Measurements from ENCODE around the gene SRRM2. TPM values are rescaled to one million over a fixed set of nuclear protein-coding genes. Genes with fewer than 3 reads are reported as not detected.
A peak's percentile ranks its signal among the peaks of the same experiment; 100 is the strongest.

The SRRM2 gene
- total and polyA plus RNA-seq, 2 donors: 115 to 481 TPM

GRCh38 chr16:2776500-2777139, 24.2 kb downstream of the SRRM2 start:
- no peaks in the 10 kb centered on the region for H3K36me3 ChIP-seq (ENCODE audit: insufficient read depth)
- under 1% methylated on average over 72 of the region's 72 CpGs for WGBS
- no peak for DNase-seq (ENCODE audit: extremely low spot score)
- no peaks in the 10 kb centered on the region for H3K4me1 ChIP-seq (ENCODE audit: insufficient read depth)
- H3K27ac ChIP-seq (ENCODE audit: low read depth): peak overlapping the region; percentile 69
- H3K4me3 ChIP-seq (ENCODE audit: low read depth, low read length): peak overlapping the region; percentile 93

GRCh38 chr16:2777231-2777902, 24.9 kb downstream of the SRRM2 start, which contains the start of gene ELOB:
ELOB (minus strand) TSS chr16:2777280; CDS start chr16:2777239, 41 bp downstream.
- under 1% methylated on average over 70 of the region's 70 CpGs for WGBS
- H3K4me1 ChIP-seq (ENCODE audit: insufficient read depth): no peaks in the 10 kb centered on the region

GRCh38 chr16:2777903-2778629, 25.6 kb downstream of the SRRM2 start:
- 11% methylated on average over 27 of the region's 27 CpGs for WGBS
- H3K4me1 ChIP-seq (ENCODE audit: insufficient read depth): no peaks in the 10 kb centered on the region
- peak overlapping the region; percentile 93 for H3K4me3 ChIP-seq (ENCODE audit: low read depth, low read length)
- H3K36me3 ChIP-seq (ENCODE audit: insufficient read depth): no peaks in the 10 kb centered on the region
- DNase-seq (ENCODE audit: extremely low spot score): no peak
- H3K27ac ChIP-seq (ENCODE audit: low read depth): peak overlapping the region; percentile 100

More at GRCh38 chr16:2777231-2777902, 24.9 kb downstream of the SRRM2 start, which contains the start of gene ELOB:
- Histone ChIP-seq H3K4me3 (ENCODE audit: low read depth, low read length) (peak within 1 kb of the TSS; percentile 93), H3K36me3 (ENCODE audit: insufficient read depth) (no peaks in the 10 kb centered on the region), H3K27ac (ENCODE audit: low read depth) (peak within 1 kb of the TSS; percentile 100)
- peak; percentile 64 for DNase-seq (ENCODE audit: extremely low spot score)

- no peaks in the 10 kb centered on the region for H3K4me1 ChIP-seq (ENCODE audit: insufficient read depth)
- WGBS: 97% methylated on average over 12 of the region's 12 CpGs
- H3K36me3 ChIP-seq (ENCODE audit: insufficient read depth): no peaks in the 10 kb centered on the region
- DNase-seq (ENCODE audit: extremely low spot score): no peak
- no peak overlapping the region for H3K27ac ChIP-seq (ENCODE audit: low read depth)
- H3K4me3 ChIP-seq (ENCODE audit: low read depth, low read length): no peak overlapping the region
Measured at GRCh38 chr16:2778630-2778958, 26.2 kb downstream of the SRRM2 start.

GRCh38 chr16:2779151-2779920, 26.9 kb downstream of the SRRM2 start:
- no peak overlapping the region for H3K27ac ChIP-seq (ENCODE audit: low read depth)
- WGBS: 87% methylated on average over 23 of the region's 23 CpGs

GRCh38 chr16:2779978-2780898, 27.8 kb downstream of the SRRM2 start:
- DNase-seq (ENCODE audit: extremely low spot score): no peak
- Histone ChIP-seq H3K4me1 (ENCODE audit: insufficient read depth) (no peaks in the 10 kb centered on the region), H3K4me3 (ENCODE audit: low read depth, low read length) (no peak overlapping the region), H3K27ac (ENCODE audit: low read depth) (no peak overlapping the region), H3K36me3 (ENCODE audit: insufficient read depth) (no peaks in the 10 kb centered on the region)
- WGBS: 66% methylated on average over 17 of the region's 17 CpGs

More at GRCh38 chr16:2779151-2779920, 26.9 kb downstream of the SRRM2 start:
- Histone ChIP-seq H3K4me1 (ENCODE audit: insufficient read depth) (no peaks in the 10 kb centered on the region), H3K36me3 (ENCODE audit: insufficient read depth) (no peaks in the 10 kb centered on the region), H3K4me3 (ENCODE audit: low read depth, low read length) (no peak overlapping the region)
- no peak for DNase-seq (ENCODE audit: extremely low spot score)

GRCh38 chr16:2782583-2783351, 30.3 kb downstream of the SRRM2 start:
- Histone ChIP-seq H3K36me3 (ENCODE audit: insufficient read depth) (no peaks in the 10 kb centered on the region), H3K27ac (ENCODE audit: low read depth) (no peak overlapping the region), H3K4me1 (ENCODE audit: insufficient read depth) (no peaks in the 10 kb centered on the region), H3K4me3 (ENCODE audit: low read depth, low read length) (no peak overlapping the region)
- DNase-seq (ENCODE audit: extremely low spot score): no peak
- 79% methylated on average over 20 of the region's 20 CpGs for WGBS

- no peak for DNase-seq (ENCODE audit: extremely low spot score)
- Histone ChIP-seq H3K27ac (ENCODE audit: low read depth) (no peak overlapping the region), H3K4me3 (ENCODE audit: low read depth, low read length) (no peak overlapping the region), H3K36me3 (ENCODE audit: insufficient read depth) (no peaks in the 10 kb centered on the region), H3K4me1 (ENCODE audit: insufficient read depth) (no peaks in the 10 kb centered on the region)
- 87% methylated on average over 15 of the region's 15 CpGs for WGBS
Measured at GRCh38 chr16:2783581-2784357, 31.3 kb downstream of the SRRM2 start.

- Histone ChIP-seq H3K4me3 (ENCODE audit: low read depth, low read length) (peak overlapping the region; percentile 24), H3K36me3 (ENCODE audit: insufficient read depth) (no peaks in the 10 kb centered on the region), H3K27ac (ENCODE audit: low read depth) (no peak overlapping the region), H3K4me1 (ENCODE audit: insufficient read depth) (no peaks in the 10 kb centered on the region)
- DNase-seq (ENCODE audit: extremely low spot score): no peak
- WGBS: 52% methylated on average over 15 of the region's 15 CpGs
Measured at GRCh38 chr16:2784358-2785100, 32.1 kb downstream of the SRRM2 start.

GRCh38 chr16:2785101-2785991, 32.9 kb downstream of the SRRM2 start:
- DNase-seq (ENCODE audit: extremely low spot score): no peak
- Histone ChIP-seq H3K4me3 (ENCODE audit: low read depth, low read length) (peak overlapping the region; percentile 24), H3K4me1 (ENCODE audit: insufficient read depth) (no peaks in the 10 kb centered on the region), H3K36me3 (ENCODE audit: insufficient read depth) (no peaks in the 10 kb centered on the region), H3K27ac (ENCODE audit: low read depth) (no peak overlapping the region)
- 12% methylated on average over 79 of the region's 79 CpGs for WGBS

Measured in urinary bladder (tissue), 4 donors.